Neural crest cell (in vitro differentiated cells): ENCODE results near the gene EPM2AIP1. TPM values are rescaled to one million over a fixed set of nuclear protein-coding genes. Genes with fewer than 3 reads are reported as not detected.
"Not testable (repeated sequence)": the region's sequence is repeated elsewhere in the genome, so short reads cannot be mapped to it uniquely, and the experiment has no call there.

Source experiments
- DNase-seq: peaks from one replicate; pipeline ENCODE4 v3.0.0; 2021; ENCODE audit warnings: low read depth, mixed read lengths, low spot score
- H3K27ac Mint-ChIP-seq: one replicate; pipeline ENCODE4 v1.8.0; 2021; ENCODE audit warnings: mild to moderate bottlenecking, mixed read lengths; ENCODE audit not compliant: unreplicated experiment
- H3K27me3 Mint-ChIP-seq: 2 replicates; pipeline ENCODE4 v1.8.0; 2021; ENCODE audit warnings: low read depth, mild to moderate bottlenecking, mixed read lengths
- H3K36me3 Mint-ChIP-seq: 2 replicates; pipeline ENCODE4 v1.8.0; 2021; ENCODE audit warnings: low read depth, mild to moderate bottlenecking, mixed read lengths
- H3K4me1 Mint-ChIP-seq: 2 replicates; pipeline ENCODE4 v1.8.0; 2021; ENCODE audit warnings: mixed read lengths
- H3K4me3 Mint-ChIP-seq: one replicate; pipeline ENCODE4 v1.8.0; 2021; ENCODE audit warnings: mild to moderate bottlenecking, mixed read lengths
- H3K9me3 Mint-ChIP-seq: 2 replicates; pipeline ENCODE4 v1.8.0; 2021; ENCODE audit warnings: mixed read lengths
- CTCF ChIP-seq: fragments of 200-600 bp; sonication (generic); conservative IDR thresholded peaks from 2 replicates; pipeline ENCODE4 v1.5.0; 2021; ENCODE audit warnings: antibody characterized with exemption, mild to moderate bottlenecking
- total RNA-seq: library from RNA; stranded (reverse); gene quantifications from 2 replicates; pipeline ENCODE4 v1.2.1, GENCODE V29; 2021

The EPM2AIP1 gene
- total RNA-seq, 1 donor from 2014 or later, result 30.1 TPM

DNA sequence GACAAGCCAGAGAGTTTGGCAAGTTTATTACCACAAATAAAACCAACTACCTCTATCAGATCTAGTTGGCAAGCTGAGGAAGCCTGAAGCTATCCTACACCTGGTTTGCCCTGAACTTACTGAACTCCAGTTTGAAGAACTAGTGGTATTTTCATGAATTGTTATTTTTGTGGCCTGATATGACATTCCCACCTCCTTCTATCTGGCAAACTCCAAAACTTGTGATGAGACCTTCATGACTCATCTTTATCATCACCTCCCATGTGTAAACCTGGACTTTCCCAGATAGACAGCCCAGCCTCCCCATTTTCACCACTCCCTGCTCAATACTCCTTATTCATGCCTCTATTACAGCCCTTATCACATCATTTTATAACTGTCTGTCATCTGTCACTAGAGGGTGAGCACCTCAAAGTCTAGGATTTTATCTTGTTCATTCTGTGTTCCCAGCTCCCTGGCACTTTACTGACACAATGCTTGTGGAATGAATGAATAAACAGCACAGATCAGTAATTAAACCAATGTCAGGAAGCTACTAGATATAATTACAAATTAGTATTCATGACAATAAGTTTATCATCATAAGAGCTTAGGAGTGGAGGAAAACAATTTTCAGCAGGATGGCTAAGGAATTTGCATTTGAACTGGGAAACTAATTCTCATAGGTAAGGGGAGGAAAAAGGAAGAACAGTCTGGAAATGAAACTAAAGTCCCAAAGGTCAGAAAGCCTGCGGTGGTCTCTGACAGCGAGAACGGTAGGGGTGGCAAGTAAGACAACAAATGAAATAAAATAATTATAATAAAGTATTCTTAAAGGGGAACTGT lies 34.9 kb downstream of the EPM2AIP1 start:
- Mint-ChIP-seq H3K36me3 (no peaks in the 10 kb centered on the region), H3K4me1 (peaks cover 4% of the 10 kb centered on the region), H3K9me3 (no peaks in the 10 kb centered on the region), H3K27me3 (no peaks in the 10 kb centered on the region), H3K4me3 (no peak overlapping the region), H3K27ac (no peak overlapping the region)
- no peak for DNase-seq
- TF ChIP-seq CTCF, result no peak

- Mint-ChIP-seq H3K36me3 (no peaks in the 10 kb centered on the region), H3K27ac (no peak overlapping the region), H3K4me3 (no peak overlapping the region), H3K9me3 (no peaks in the 10 kb centered on the region), H3K4me1 (peaks cover 4% of the 10 kb centered on the region), H3K27me3 (no peaks in the 10 kb centered on the region)
- no peak for TF ChIP-seq CTCF
- no peak for DNase-seq
Observed at GRCh38 chr3:36957063-36957462, 35.9 kb downstream of the EPM2AIP1 start.

GRCh38 chr3:36956155-36956554 lies 36.8 kb downstream of the EPM2AIP1 start:
- no peak for TF ChIP-seq CTCF
- H3K9me3 Mint-ChIP-seq, result no peaks in the 10 kb centered on the region
- no peaks in the 10 kb centered on the region for H3K36me3 Mint-ChIP-seq
- no peaks in the 10 kb centered on the region for H3K27me3 Mint-ChIP-seq
- H3K27ac Mint-ChIP-seq, result no peak overlapping the region
- no peak overlapping the region for H3K4me3 Mint-ChIP-seq
- DNase-seq, result no peak
- H3K4me1 Mint-ChIP-seq, result peaks cover 4% of the 10 kb centered on the region

- H3K4me3 Mint-ChIP-seq, result no peak overlapping the region
- no peak overlapping the region for H3K27ac Mint-ChIP-seq
- no peaks in the 10 kb centered on the region for H3K27me3 Mint-ChIP-seq
- no peak for DNase-seq
- H3K9me3 Mint-ChIP-seq, result peaks cover under 1% of the 10 kb centered on the region
- no peaks in the 10 kb centered on the region for H3K36me3 Mint-ChIP-seq
- no peak for TF ChIP-seq CTCF
- H3K4me1 Mint-ChIP-seq, result peaks cover 4% of the 10 kb centered on the region
Observed at GRCh38 chr3:36954452-36955134, 38.3 kb downstream of the EPM2AIP1 start.

DNA sequence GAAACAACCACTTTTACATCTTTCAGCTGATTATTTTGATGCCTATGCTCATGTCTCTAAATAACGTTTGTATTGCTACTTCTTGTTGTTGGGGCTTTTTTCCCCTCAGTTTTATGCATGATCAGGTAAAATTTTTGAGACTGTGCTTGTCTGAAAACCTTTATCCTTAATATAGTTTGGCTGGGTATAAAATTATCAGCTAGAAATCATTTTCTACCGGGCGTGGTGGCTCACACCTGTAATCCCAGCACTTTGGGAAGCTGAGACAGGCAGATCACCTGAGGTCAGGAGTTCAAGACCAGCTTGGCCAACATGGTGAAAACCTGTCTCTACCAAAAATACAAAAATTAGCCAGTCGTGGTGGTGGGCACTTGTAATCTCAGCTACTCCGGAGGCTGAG lies 45.1 kb downstream of the EPM2AIP1 start:
- peaks cover 12% of the 10 kb centered on the region for H3K4me1 Mint-ChIP-seq
- H3K27ac Mint-ChIP-seq, H3K27me3 Mint-ChIP-seq, DNase-seq: not testable (repeated sequence)
- H3K9me3 Mint-ChIP-seq, result peaks cover 20% of the 10 kb centered on the region
- peaks cover 15% of the 10 kb centered on the region for H3K36me3 Mint-ChIP-seq
- peak overlapping the region; percentile 66 for H3K4me3 Mint-ChIP-seq
